Naive thymus-derived CD4-positive, alpha-beta T cell (primary cell): ENCODE data around the gene OPN4. TPM values are rescaled to one million over a fixed set of nuclear protein-coding genes. Genes with fewer than 3 reads are reported as not detected.
"Not testable (repeated sequence)": the region's sequence is repeated elsewhere in the genome, so short reads cannot be mapped to it uniquely, and the experiment has no call there.

Experiments
- ATAC-seq: fragments of 150-1000 bp; cut with Tn5 transposase; 2 replicates; pipeline ENCODE4 v1.10.0; 2021; ENCODE audit warnings: mild to moderate bottlenecking, moderate library complexity
- CTCF ChIA-PET: fragments of 350-600 bp; sonication (Branson Sonifier 250); formaldehyde crosslinking; loops from one replicate; lab custom pipeline; 2021; ENCODE audit warnings: antibody characterized with exemption; lab: Charles Lee
- POLR2A ChIA-PET: fragments of 350-600 bp; sonication (Branson Sonifier 250); formaldehyde crosslinking; loops from one replicate; lab custom pipeline; 2021; ENCODE audit warnings: antibody characterized with exemption, inconsistent platforms; lab: Charles Lee
- DNase-seq, 9 donors: peaks; one replicate each; pipeline versions ENCODE4 v3.0.0 to v3.0.0-alpha.2; 2020 to 2022; ENCODE audit warnings: mixed read lengths in 1 of 9
- H3K27ac ChIP-seq: one replicate; pipeline ENCODE4 v1.7.0; 2013; ENCODE audit warnings: mild to moderate bottlenecking, low read depth, low read length, moderate library complexity
- H3K27me3 ChIP-seq, 2 donors: one replicate each; pipeline ENCODE4 v1.7.0; 2013; ENCODE audit warnings: low read length in 2 of 2, mild to moderate bottlenecking in 2 of 2, moderate library complexity in 2 of 2; ENCODE audit not compliant: control insufficient read depth in 2 of 2, insufficient read depth in 2 of 2
- H3K36me3 ChIP-seq, 3 experiments: 1 replicate in 2 of 3; 2 replicates in 1 of 3; pipeline ENCODE4 v1.7.0; 2013; ENCODE audit warnings: low read length in 3 of 3, mild to moderate bottlenecking in 3 of 3, moderate library complexity in 1 of 3; ENCODE audit not compliant: insufficient read depth in 3 of 3, control insufficient read depth in 2 of 3
- H3K4me1 ChIP-seq, 2 donors: one replicate each; pipeline ENCODE4 v1.7.0; 2013; ENCODE audit warnings: low read length in 2 of 2, mild to moderate bottlenecking in 2 of 2, moderate library complexity in 1 of 2; ENCODE audit not compliant: control insufficient read depth in 2 of 2, insufficient read depth in 2 of 2
- H3K4me3 ChIP-seq: 2 replicates; pipeline ENCODE4 v1.7.0; 2013; ENCODE audit warnings: mild to moderate bottlenecking, low read length
- H3K9me3 ChIP-seq, 3 experiments: 1 replicate in 2 of 3; 2 replicates in 1 of 3; pipeline ENCODE4 v1.7.0; 2013; ENCODE audit warnings: low read length in 3 of 3; ENCODE audit not compliant: control insufficient read depth in 2 of 3
- H3K27ac Mint-ChIP-seq, 9 donors: one replicate each; pipeline ENCODE4 v1.8.0; 2020 to 2022; ENCODE audit warnings: mixed read lengths in 9 of 9, mild to moderate bottlenecking in 8 of 9, moderate library complexity in 5 of 9, inconsistent platforms in 2 of 9
- H3K27me3 Mint-ChIP-seq, 5 donors: one replicate each; pipeline ENCODE4 v1.8.0; 2021 to 2022; ENCODE audit warnings: mixed read lengths in 5 of 5, mild to moderate bottlenecking in 1 of 5
- H3K36me3 Mint-ChIP-seq, 5 donors: one replicate each; pipeline ENCODE4 v1.8.0; 2020 to 2022; ENCODE audit warnings: mixed read lengths in 5 of 5, mild to moderate bottlenecking in 3 of 5, inconsistent platforms in 1 of 5
- H3K4me1 Mint-ChIP-seq, 7 donors: one replicate each; pipeline ENCODE4 v1.8.0; 2020 to 2022; ENCODE audit warnings: mixed read lengths in 7 of 7, mild to moderate bottlenecking in 3 of 7, inconsistent platforms in 1 of 7
- H3K4me3 Mint-ChIP-seq, 10 donors: one replicate each; pipeline ENCODE4 v1.8.0; 2020 to 2022; ENCODE audit warnings: mild to moderate bottlenecking in 10 of 10, mixed read lengths in 10 of 10, moderate library complexity in 6 of 10, inconsistent platforms in 2 of 10
- H3K9me3 Mint-ChIP-seq, 11 donors: one replicate each; pipeline ENCODE4 v1.8.0; 2020 to 2022; ENCODE audit warnings: mixed read lengths in 11 of 11, mild to moderate bottlenecking in 4 of 11, inconsistent platforms in 1 of 11, moderate library complexity in 1 of 11
- intact Hi-C, 2 donors: fragments of 100-400 bp; cut with micrococcal nuclease; formaldehyde crosslinking; loops; one replicate each; pipeline ENCODE4 v1.15.1; 2023
- polyA plus RNA-seq, 2 donors: library from polyadenylated mRNA; unstranded; fragments of 300-500 nt; fragmentation: Illumina TruSeq; gene quantifications; one replicate each; pipeline ENCODE4 v1.2.3, GENCODE V29; 2021
- total RNA-seq, 6 experiments: library from RNA in 5 of 6; stranded (reverse) in 5 of 6; gene quantifications; 1 replicate in 5 of 6; 2 replicates in 1 of 6; pipeline ENCODE4 v1.2.3 and lab custom pipeline; 2021 to 2026

The OPN4 gene
- total and polyA plus RNA-seq, 7 experiments from 2014 or later, result not detected

DNA sequence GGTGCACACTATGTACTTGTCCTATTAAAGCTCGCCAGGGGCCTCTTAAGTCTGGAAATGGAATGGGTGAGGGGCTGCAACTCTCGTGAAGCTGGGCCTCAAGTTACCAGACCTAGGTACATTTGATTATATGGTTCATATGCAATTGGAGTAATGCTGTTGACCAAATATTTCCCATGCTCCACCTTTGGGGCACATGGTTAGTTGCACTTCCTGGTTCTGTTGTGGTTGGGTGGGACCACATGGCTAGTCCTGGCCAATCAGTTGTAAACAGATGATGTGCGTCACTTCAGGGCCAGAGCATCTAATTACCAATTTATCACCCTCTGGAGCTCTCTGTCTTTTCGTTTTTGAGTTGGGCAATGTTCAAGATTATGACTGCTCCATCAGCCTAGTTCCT, 39.5 kb upstream of the OPN4 start:
- intact Hi-C loops, result no loop called here
- POLR2A ChIA-PET, result no interaction called here
- CTCF ChIA-PET, result interaction anchor here (0.5 kb wide), 1 partner anchor 20 kb away, joined by 3 read pairs; no protein-coding TSS in a partner anchor
- peaks cover 0 to 25% (median 17%) of the 10 kb centered on the region in 5 donors for H3K27me3 Mint-ChIP-seq
- ATAC-seq (no peak), DNase-seq (no peak)
- H3K27ac Mint-ChIP-seq, result no peak overlapping the region
- no peaks in the 10 kb centered on the region for H3K4me1 ChIP-seq
- H3K27me3 ChIP-seq, result no peaks in the 10 kb centered on the region
- no peak overlapping the region for H3K4me3 Mint-ChIP-seq
- peaks cover 0 to 5% (median 0%) of the 10 kb centered on the region in 5 donors for H3K36me3 Mint-ChIP-seq
- no peak overlapping the region for H3K27ac ChIP-seq
- H3K36me3 ChIP-seq, result no peaks in the 10 kb centered on the region
- peaks cover 0 to 10% (median 0%) of the 10 kb centered on the region in 11 donors for H3K9me3 Mint-ChIP-seq
- H3K9me3 ChIP-seq, result no peaks in the 10 kb centered on the region
- peaks cover 0 to 4% (median 0%) of the 10 kb centered on the region in 7 donors for H3K4me1 Mint-ChIP-seq
- no peak overlapping the region for H3K4me3 ChIP-seq

DNA sequence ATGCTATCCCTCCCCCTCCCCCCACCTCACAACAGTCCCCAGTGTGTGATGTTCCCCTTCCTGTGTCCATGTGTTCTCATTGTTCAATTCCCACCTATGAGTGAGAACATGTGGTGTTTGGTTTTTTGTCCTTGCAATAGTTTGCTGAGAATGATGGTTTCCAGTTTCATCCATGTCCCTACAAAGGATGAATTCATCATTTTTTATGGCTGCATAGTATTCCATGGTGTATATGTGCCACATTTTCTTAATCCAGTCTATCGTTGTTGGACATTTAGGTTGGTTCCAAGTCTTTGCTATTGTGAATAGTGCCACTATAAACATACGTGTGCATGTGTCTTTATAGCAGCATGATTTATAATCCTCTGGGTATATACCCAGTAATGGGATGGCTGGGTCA, 37.1 kb upstream of the OPN4 start:
- H3K4me1 Mint-ChIP-seq, H3K9me3 Mint-ChIP-seq, CTCF ChIA-PET, H3K36me3 Mint-ChIP-seq, H3K27ac Mint-ChIP-seq, H3K4me3 ChIP-seq, intact Hi-C loops, H3K9me3 ChIP-seq, H3K36me3 ChIP-seq, H3K27me3 ChIP-seq, DNase-seq, POLR2A ChIA-PET, H3K27ac ChIP-seq, H3K4me1 ChIP-seq, ATAC-seq, H3K4me3 Mint-ChIP-seq: not testable (repeated sequence)
- H3K27me3 Mint-ChIP-seq, result peaks cover 5 to 20% (median 8%) of the 10 kb centered on the region in 5 donors

- no peak overlapping the region for H3K4me3 Mint-ChIP-seq
- H3K36me3 Mint-ChIP-seq, result no peaks in the 10 kb centered on the region
- H3K27ac Mint-ChIP-seq, result no peak overlapping the region
- peaks cover 36 to 56% (median 42%) of the 10 kb centered on the region in 5 donors for H3K27me3 Mint-ChIP-seq
- intact Hi-C loops, result no loop called here
- no peak overlapping the region for H3K4me3 ChIP-seq
- H3K4me1 ChIP-seq, result no peaks in the 10 kb centered on the region
- DNase-seq (no peak), ATAC-seq (no peak)
- no peaks in the 10 kb centered on the region for H3K9me3 Mint-ChIP-seq
- H3K27ac ChIP-seq, result no peak overlapping the region
- H3K36me3 ChIP-seq, result no peaks in the 10 kb centered on the region
- ChIA-PET POLR2A (no interaction called here), CTCF (no interaction called here)
- H3K27me3 ChIP-seq, result peaks cover 0 to 7% of the 10 kb centered on the region in 2 donors
- no peaks in the 10 kb centered on the region for H3K9me3 ChIP-seq
- peaks cover 0 to 3% (median 0%) of the 10 kb centered on the region in 7 donors for H3K4me1 Mint-ChIP-seq
Observed at GRCh38 chr10:86628311-86628710, 26.0 kb upstream of the OPN4 start.

DNA sequence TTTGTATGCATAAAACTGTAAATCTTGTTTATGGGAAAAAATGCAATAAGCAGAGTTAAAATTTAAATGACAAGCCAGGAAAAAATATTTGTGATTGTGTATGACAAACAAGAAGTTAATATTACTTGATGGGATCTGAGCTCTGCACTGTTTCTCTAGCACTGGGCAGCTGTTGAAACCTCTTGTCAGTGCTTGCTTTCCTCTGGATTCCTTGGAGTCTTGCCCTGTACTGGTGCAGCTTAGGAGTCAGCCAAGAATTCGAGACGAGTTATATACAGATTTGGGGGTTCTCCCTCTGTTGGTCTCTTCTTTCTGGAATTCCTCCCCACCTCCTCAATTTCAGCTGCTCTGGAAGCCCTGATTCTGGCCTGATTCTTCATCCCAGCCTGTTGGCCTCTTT, 24.3 kb upstream of the OPN4 start:
- CTCF ChIA-PET, result interaction anchor here (0.5 kb wide), 1 partner anchor 420 kb away, joined by 3 read pairs; no protein-coding TSS in a partner anchor
- no peak for DNase-seq

GRCh38 chr10:86632009-86632800, 22.1 kb upstream of the OPN4 start:
- peaks cover 0 to 7% of the 10 kb centered on the region in 2 donors for H3K27me3 ChIP-seq
- intact Hi-C loops, result no loop called here
- H3K4me3 Mint-ChIP-seq, result peak overlapping the region in 1 of 10 donors; percentile 20
- H3K4me1 Mint-ChIP-seq, result peaks cover 0 to 3% (median 0%) of the 10 kb centered on the region in 7 donors
- H3K4me3 ChIP-seq, result no peak overlapping the region
- H3K9me3 Mint-ChIP-seq, result no peaks in the 10 kb centered on the region
- H3K27ac ChIP-seq, result no peak overlapping the region
- no peaks in the 10 kb centered on the region for H3K4me1 ChIP-seq
- H3K27me3 Mint-ChIP-seq, result peaks cover 57 to 68% (median 63%) of the 10 kb centered on the region in 5 donors
- no peaks in the 10 kb centered on the region for H3K36me3 ChIP-seq
- no peaks in the 10 kb centered on the region for H3K36me3 Mint-ChIP-seq
- ChIA-PET POLR2A (no interaction called here), CTCF (no interaction called here)
- DNase-seq (no peak), ATAC-seq (no peak)
- H3K27ac Mint-ChIP-seq, result no peak overlapping the region
- H3K9me3 ChIP-seq, result no peaks in the 10 kb centered on the region

More for the DNA sequence above, 24.3 kb upstream of the OPN4 start:
- POLR2A ChIA-PET, result no interaction called here
- Mint-ChIP-seq H3K4me1 (peaks cover 0 to 3% (median 0%) of the 10 kb centered on the region in 7 donors), H3K27ac (no peak overlapping the region), H3K9me3 (no peaks in the 10 kb centered on the region), H3K4me3 (no peak overlapping the region), H3K27me3 (peaks cover 50 to 66% (median 59%) of the 10 kb centered on the region in 5 donors), H3K36me3 (no peaks in the 10 kb centered on the region)
- ATAC-seq, result no peak
- Histone ChIP-seq H3K4me1 (no peaks in the 10 kb centered on the region), H3K9me3 (no peaks in the 10 kb centered on the region), H3K4me3 (no peak overlapping the region), H3K27ac (no peak overlapping the region), H3K36me3 (no peaks in the 10 kb centered on the region), H3K27me3 (peaks cover 0 to 7% of the 10 kb centered on the region in 2 donors)
- intact Hi-C loops, result no loop called here

DNA sequence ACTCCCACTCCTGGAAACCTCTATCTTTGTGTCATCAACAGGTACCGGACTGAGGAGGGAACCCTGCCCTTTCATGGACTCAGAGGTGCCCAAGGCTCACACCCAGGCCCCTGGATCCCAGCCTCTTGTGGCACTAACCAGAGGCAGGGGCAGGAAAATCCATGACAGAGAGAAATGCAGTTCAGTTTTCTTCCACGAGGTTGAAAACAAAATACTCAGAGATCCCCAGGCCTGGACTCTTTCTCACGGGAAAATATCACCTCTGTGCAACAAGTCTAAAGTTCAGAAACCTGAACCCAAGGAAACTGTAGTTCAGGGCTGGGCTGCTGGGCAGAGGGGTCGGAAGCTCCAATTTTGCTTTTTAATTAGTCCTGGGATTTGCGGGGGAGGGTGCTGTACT, 21.4 kb upstream of the OPN4 start:
- H3K9me3 ChIP-seq, result no peaks in the 10 kb centered on the region
- no peak overlapping the region for H3K4me3 ChIP-seq
- H3K4me3 Mint-ChIP-seq, result no peak overlapping the region
- peaks cover 0 to 3% (median 0%) of the 10 kb centered on the region in 7 donors for H3K4me1 Mint-ChIP-seq
- no peaks in the 10 kb centered on the region for H3K36me3 Mint-ChIP-seq
- H3K4me1 ChIP-seq, result no peaks in the 10 kb centered on the region
- H3K27ac Mint-ChIP-seq, result no peak overlapping the region
- no peak for ATAC-seq
- CTCF ChIA-PET, result no interaction called here
- intact Hi-C loops, result no loop called here
- no peak overlapping the region for H3K27ac ChIP-seq
- peaks cover 0 to 7% of the 10 kb centered on the region in 2 donors for H3K27me3 ChIP-seq
- H3K36me3 ChIP-seq, result no peaks in the 10 kb centered on the region
- POLR2A ChIA-PET, result no interaction called here
- H3K9me3 Mint-ChIP-seq, result no peaks in the 10 kb centered on the region
- peaks cover 56 to 65% (median 63%) of the 10 kb centered on the region in 5 donors for H3K27me3 Mint-ChIP-seq
- DNase-seq, result no peak
